NCI-H748 (cell line): ENCODE results near the gene ACSF2.
A peak's percentile ranks its signal among the peaks of the same experiment; 100 is the strongest.
"Not testable (repeated sequence)": the region's sequence is repeated elsewhere in the genome, so short reads cannot be mapped to it uniquely, and the experiment has no call there.

ENCODE experiments used
- DNase-seq: peaks from one replicate; lab custom pipeline; 2025; ENCODE audit not compliant: unreplicated experiment; lab: John Stamatoyannopoulos, UW

ACSF2 gene

GRCh38 chr17:50475775-50476544, 49.9 kb downstream of the ACSF2 start:
- not testable (repeated sequence) for DNase-seq

GRCh38 chr17:50476545-50477315, 50.7 kb downstream of the ACSF2 start:
- no peak for DNase-seq

- DNase-seq = no peak
Measured at GRCh38 chr17:50477976-50478375, 52.0 kb downstream of the ACSF2 start.

- peak; percentile 93 for DNase-seq
Measured at GRCh38 chr17:50478391-50479381, 52.7 kb downstream of the ACSF2 start, which contains the start of gene RSAD1. RSAD1 (plus strand) TSS chr17:50478860; CDS start chr17:50478885, 25 bp downstream.

- peak; percentile 82 for DNase-seq
Measured at GRCh38 chr17:50479522-50480141, 53.6 kb downstream of the ACSF2 start.

GRCh38 chr17:50480142-50480764, 54.2 kb downstream of the ACSF2 start:
- DNase-seq = no peak

GRCh38 chr17:50480854-50481490, 55.0 kb downstream of the ACSF2 start:
- no peak for DNase-seq

GRCh38 chr17:50481648-50482047, 55.6 kb downstream of the ACSF2 start:
- no peak for DNase-seq

GRCh38 chr17:50482110-50482509, 56.1 kb downstream of the ACSF2 start:
- DNase-seq = no peak

- peak; percentile 65 for DNase-seq
Measured at GRCh38 chr17:50482516-50482915, 56.5 kb downstream of the ACSF2 start.

- DNase-seq = no peak
Measured at GRCh38 chr17:50483266-50483665, 57.2 kb downstream of the ACSF2 start.

- DNase-seq = no peak
Measured at GRCh38 chr17:50484386-50485155, 58.6 kb downstream of the ACSF2 start.

- no peak for DNase-seq
Measured at GRCh38 chr17:50487213-50488096, 61.4 kb downstream of the ACSF2 start.

GRCh38 chr17:50488880-50489279, 62.9 kb downstream of the ACSF2 start:
- DNase-seq = no peak

- no peak for DNase-seq
Measured at GRCh38 chr17:50491505-50491904, 65.5 kb downstream of the ACSF2 start.

GRCh38 chr17:50492214-50492613, 66.2 kb downstream of the ACSF2 start:
- no peak for DNase-seq

GRCh38 chr17:50493744-50494143, 67.7 kb downstream of the ACSF2 start:
- DNase-seq = no peak
